Renal cortical epithelial cell (primary cell): ENCODE measurements around the gene PKIG. TPM values are rescaled to one million over a fixed set of nuclear protein-coding genes. Genes with fewer than 3 reads are reported as not detected.

Experiments used
- DNase-seq: peaks from one replicate; pipeline ENCODE4 v3.0.0-alpha.2; 2011; ENCODE audit warnings: low read depth
- total RNA-seq: library from RNA; depleted of rRNA; stranded (reverse); fragments of >200 nt; gene quantifications from 2 replicates; pipeline ENCODE4 v1.2.3, GENCODE V29; 2014

The PKIG gene
- total RNA-seq, 1 donor from 2014 or later = 34.4 TPM

- DNase-seq = no peak
Measured at GRCh38 chr20:44662261-44662660, 79.9 kb downstream of the PKIG start.

GRCh38 chr20:44664131-44664530, 81.8 kb downstream of the PKIG start:
- no peak for DNase-seq

- DNase-seq = no peak
Measured at GRCh38 chr20:44666066-44666465, 83.7 kb downstream of the PKIG start.

Other genes starting within 250 kb of the PKIG start
- gene R3HDML, start 245.5 kb upstream of the PKIG start, total RNA-seq = not detected in 2 replicates
- gene HNF4A, start 226.9 kb upstream of the PKIG start, total RNA-seq = 4.9 TPM in 1 of 2 replicates, not detected in the other
- 11.5 and 19.0 TPM in 2 replicates for gene TTPAL, start 106.7 kb upstream of the PKIG start, total RNA-seq
- gene SERINC3, start 60.5 kb upstream of the PKIG start, total RNA-seq = 87.8 and 93.4 TPM in 2 replicates
- 5.9 and 10.0 TPM in 2 replicates for gene ADA, start 69.1 kb downstream of the PKIG start, total RNA-seq
- gene CCN5, start 132.8 kb downstream of the PKIG start, total RNA-seq = 0.10 TPM in 1 of 2 replicates, not detected in the other
- gene KCNK15, start 163.3 kb downstream of the PKIG start, total RNA-seq = 2.1 and 4.6 TPM in 2 replicates
- gene RIMS4, start 228.0 kb downstream of the PKIG start, total RNA-seq = 0.05 TPM in 1 of 2 replicates, not detected in the other